ENCODE data around the gene MAG.

Gene MAG

GRCh38 chr19:35330475-35330874, 38.5 kb downstream of the MAG start:
- no peaks in the 10 kb centered on the region for H3K4me1 ChIP-seq (ENCODE audit: control insufficient read depth, insufficient read depth, low read depth, low read length)
- 87% methylated on average over 5 of the region's 7 CpGs for WGBS
- no peak overlapping the region for H2AK5ac ChIP-seq (ENCODE audit: low read length, severe bottlenecking)
- no peaks in the 10 kb centered on the region for H3K79me1 ChIP-seq (replicated peaks; ENCODE audit: low read length, poor library complexity, severe bottlenecking)
- no peak overlapping the region for H3K4me3 ChIP-seq (ENCODE audit: insufficient read depth in 1 of 2, low read depth in 1 of 2, low read length in 2 of 2)
- no peak overlapping the region for H2BK120ac ChIP-seq (ENCODE audit: low read depth, low read length)
- H2BK5ac ChIP-seq (ENCODE audit: low read depth, low read length, poor library complexity, severe bottlenecking) = no peak overlapping the region
- H2BK12ac ChIP-seq (ENCODE audit: low read length in 2 of 2) = no peak overlapping the region
- no peak overlapping the region for H4K91ac ChIP-seq (ENCODE audit: low read length)
- no peak overlapping the region for H4K8ac ChIP-seq (ENCODE audit: low read length)
- H3K18ac ChIP-seq (ENCODE audit: low read depth in 1 of 2, low read length in 2 of 2) = no peak overlapping the region
- H3K27ac ChIP-seq (ENCODE audit: low read length, poor library complexity, severe bottlenecking) = no peak overlapping the region
- no peak overlapping the region for H3K14ac ChIP-seq (ENCODE audit: low read length in 2 of 2)
- H3K4me2 ChIP-seq (ENCODE audit: low read length, poor library complexity, severe bottlenecking) = no peak overlapping the region
- DNase-seq = no peak
- no peak overlapping the region for H3K4ac ChIP-seq (ENCODE audit: low read depth in 1 of 2, low read length in 2 of 2)
- peaks cover 13 to 45% of the 10 kb centered on the region in 2 experiments for H3K27me3 ChIP-seq (ENCODE audit: control insufficient read depth in 1 of 2, insufficient read depth in 1 of 2, low read length in 2 of 2)
- no peak overlapping the region for H3K23ac ChIP-seq (ENCODE audit: low read length in 2 of 2)
- no peaks in the 10 kb centered on the region for H3K9me3 ChIP-seq (ENCODE audit: control insufficient read depth, low read length)
- H3K36me3 ChIP-seq (ENCODE audit: control insufficient read depth in 1 of 2, insufficient read depth in 2 of 2, low read depth in 1 of 2, low read length in 2 of 2) = no peaks in the 10 kb centered on the region
- no peak overlapping the region for H2AFZ ChIP-seq (ENCODE audit: low read depth, low read length)
- H2BK15ac ChIP-seq (ENCODE audit: low read depth, poor library complexity, severe bottlenecking) = no peak overlapping the region
- H3K9ac ChIP-seq (ENCODE audit: low read length) = no peak overlapping the region

DNA sequence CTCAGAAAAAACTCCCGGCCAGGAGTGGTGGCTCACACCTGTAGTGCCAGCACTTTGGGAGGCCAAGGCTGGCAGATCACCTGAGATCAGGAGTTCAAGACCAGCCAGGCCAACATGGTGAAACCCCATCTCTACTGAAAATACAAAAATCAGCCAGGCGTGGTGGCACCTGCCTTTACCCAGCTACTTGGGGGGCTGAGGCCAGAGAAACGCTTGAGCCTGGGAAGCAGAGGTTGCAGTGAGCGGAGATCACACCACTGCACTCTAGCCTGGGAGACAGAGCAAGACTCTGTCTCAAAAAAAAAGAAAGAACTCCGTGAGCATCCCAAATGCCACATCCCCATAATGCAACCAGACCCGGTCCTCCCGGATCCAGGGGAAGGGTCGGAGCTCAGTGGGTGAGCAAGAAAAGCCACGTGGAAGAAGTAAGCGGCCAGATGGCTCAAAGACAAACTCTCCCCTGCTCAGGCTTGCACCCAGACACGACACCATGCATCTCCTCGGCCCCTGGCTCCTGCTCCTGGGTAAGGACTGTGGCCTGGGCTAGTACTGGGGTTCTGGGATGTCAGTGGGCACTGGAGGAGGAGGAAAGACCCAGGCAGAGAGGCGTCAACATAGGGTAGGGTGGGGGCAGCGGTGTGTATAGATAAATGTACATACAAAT, 39.7 kb downstream of the MAG start:
- H2AFZ ChIP-seq (ENCODE audit: low read depth, low read length) = no peak overlapping the region
- H3K4me2 ChIP-seq (ENCODE audit: low read length, poor library complexity, severe bottlenecking) = no peak overlapping the region
- H3K14ac ChIP-seq (ENCODE audit: low read length in 2 of 2) = no peak overlapping the region
- H3K9me3 ChIP-seq (ENCODE audit: control insufficient read depth, low read length) = no peaks in the 10 kb centered on the region
- H2BK120ac ChIP-seq (ENCODE audit: low read depth, low read length) = no peak overlapping the region
- no peak overlapping the region for H3K9ac ChIP-seq (ENCODE audit: low read length)
- no peak overlapping the region for H2BK12ac ChIP-seq (ENCODE audit: low read length in 2 of 2)
- H4K8ac ChIP-seq (ENCODE audit: low read length) = no peak overlapping the region
- no peak overlapping the region for H3K4me3 ChIP-seq (ENCODE audit: insufficient read depth in 1 of 2, low read depth in 1 of 2, low read length in 2 of 2)
- no peak overlapping the region for H3K27ac ChIP-seq (ENCODE audit: low read length, poor library complexity, severe bottlenecking)
- DNase-seq = no peak
- H3K4ac ChIP-seq (ENCODE audit: low read depth in 1 of 2, low read length in 2 of 2) = no peak overlapping the region
- H3K79me1 ChIP-seq (replicated peaks; ENCODE audit: low read length, poor library complexity, severe bottlenecking) = no peaks in the 10 kb centered on the region
- no peaks in the 10 kb centered on the region for H3K36me3 ChIP-seq (ENCODE audit: control insufficient read depth in 1 of 2, insufficient read depth in 2 of 2, low read depth in 1 of 2, low read length in 2 of 2)
- H3K4me1 ChIP-seq (ENCODE audit: control insufficient read depth, insufficient read depth, low read depth, low read length) = no peaks in the 10 kb centered on the region
- no peak overlapping the region for H2BK15ac ChIP-seq (ENCODE audit: low read depth, poor library complexity, severe bottlenecking)
- H3K27me3 ChIP-seq (ENCODE audit: control insufficient read depth in 1 of 2, insufficient read depth in 1 of 2, low read length in 2 of 2) = peaks cover 12 to 45% of the 10 kb centered on the region in 2 experiments
- 71% methylated on average over 11 of the region's 14 CpGs for WGBS
- no peak overlapping the region for H2BK5ac ChIP-seq (ENCODE audit: low read depth, low read length, poor library complexity, severe bottlenecking)
- H3K18ac ChIP-seq (ENCODE audit: low read depth in 1 of 2, low read length in 2 of 2) = no peak overlapping the region
- no peak overlapping the region for H2AK5ac ChIP-seq (ENCODE audit: low read length, severe bottlenecking)
- peak overlapping the region in 1 of 2 experiments; percentile 51 for H3K23ac ChIP-seq (ENCODE audit: low read length in 2 of 2)
- H4K91ac ChIP-seq (ENCODE audit: low read length) = no peak overlapping the region

GRCh38 chr19:35332817-35333216, 40.9 kb downstream of the MAG start:
- Histone ChIP-seq H3K27me3 (ENCODE audit: control insufficient read depth in 1 of 2, insufficient read depth in 1 of 2, low read length in 2 of 2) (peaks cover 8 to 48% of the 10 kb centered on the region in 2 experiments), H3K18ac (ENCODE audit: low read depth in 1 of 2, low read length in 2 of 2) (no peak overlapping the region), H3K9me3 (ENCODE audit: control insufficient read depth, low read length) (no peaks in the 10 kb centered on the region), H2BK120ac (ENCODE audit: low read depth, low read length) (no peak overlapping the region), H3K4ac (ENCODE audit: low read depth in 1 of 2, low read length in 2 of 2) (no peak overlapping the region), H3K4me1 (ENCODE audit: control insufficient read depth, insufficient read depth, low read depth, low read length) (no peaks in the 10 kb centered on the region), H3K9ac (ENCODE audit: low read length) (no peak overlapping the region), H3K4me2 (ENCODE audit: low read length, poor library complexity, severe bottlenecking) (no peak overlapping the region), H2BK15ac (ENCODE audit: low read depth, poor library complexity, severe bottlenecking) (no peak overlapping the region), H3K79me1 (replicated peaks; ENCODE audit: low read length, poor library complexity, severe bottlenecking) (no peaks in the 10 kb centered on the region), H3K27ac (ENCODE audit: low read length, poor library complexity, severe bottlenecking) (no peak overlapping the region), H2AFZ (ENCODE audit: low read depth, low read length) (no peak overlapping the region), H3K14ac (ENCODE audit: low read length in 2 of 2) (no peak overlapping the region), H2AK5ac (ENCODE audit: low read length, severe bottlenecking) (no peak overlapping the region), H3K4me3 (ENCODE audit: insufficient read depth in 1 of 2, low read depth in 1 of 2, low read length in 2 of 2) (no peak overlapping the region), H2BK12ac (ENCODE audit: low read length in 2 of 2) (no peak overlapping the region), H3K36me3 (ENCODE audit: control insufficient read depth in 1 of 2, insufficient read depth in 2 of 2, low read depth in 1 of 2, low read length in 2 of 2) (no peaks in the 10 kb centered on the region), H4K91ac (ENCODE audit: low read length) (no peak overlapping the region), H3K23ac (ENCODE audit: low read length in 2 of 2) (no peak overlapping the region), H4K8ac (ENCODE audit: low read length) (no peak overlapping the region), H2BK5ac (ENCODE audit: low read depth, low read length, poor library complexity, severe bottlenecking) (no peak overlapping the region)
- DNase-seq = no peak
- WGBS = 84% methylated on average over 12 of the region's 12 CpGs

DNA sequence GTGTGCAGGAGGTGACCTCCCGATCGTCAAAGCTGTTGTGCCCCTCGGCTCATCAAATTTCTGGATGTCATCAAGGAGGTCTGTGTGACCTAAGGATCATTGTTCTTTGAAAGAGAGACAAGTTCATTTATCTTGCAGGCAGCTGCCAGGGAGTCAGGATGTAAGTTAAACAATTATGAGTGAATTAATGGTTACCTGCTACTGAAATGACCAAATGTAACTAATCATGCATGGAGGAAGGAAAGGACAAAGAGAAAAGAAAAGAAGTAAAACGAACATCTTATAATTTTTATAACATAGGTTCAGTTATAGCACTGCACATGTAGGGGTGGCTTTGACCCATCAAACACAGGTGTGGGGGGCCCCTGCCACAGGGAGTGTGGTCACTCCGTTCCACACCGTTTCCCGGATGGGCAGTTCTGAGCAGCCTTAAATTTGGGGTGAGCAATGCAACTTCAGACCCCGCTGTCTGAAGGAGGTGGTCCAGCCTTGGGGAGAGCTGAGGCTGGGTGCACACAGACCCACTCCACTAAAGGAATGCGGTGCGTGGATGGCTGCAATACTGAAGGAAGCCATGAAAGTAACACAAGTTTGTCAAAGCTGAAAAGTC, 42.3 kb downstream of the MAG start:
- Histone ChIP-seq H3K4ac (ENCODE audit: low read depth in 1 of 2, low read length in 2 of 2) (no peak overlapping the region), H4K8ac (ENCODE audit: low read length) (no peak overlapping the region), H3K36me3 (ENCODE audit: control insufficient read depth in 1 of 2, insufficient read depth in 2 of 2, low read depth in 1 of 2, low read length in 2 of 2) (no peaks in the 10 kb centered on the region), H2AK5ac (ENCODE audit: low read length, severe bottlenecking) (no peak overlapping the region), H3K18ac (ENCODE audit: low read depth in 1 of 2, low read length in 2 of 2) (no peak overlapping the region), H2BK15ac (ENCODE audit: low read depth, poor library complexity, severe bottlenecking) (no peak overlapping the region), H3K23ac (ENCODE audit: low read length in 2 of 2) (no peak overlapping the region), H2AFZ (ENCODE audit: low read depth, low read length) (no peak overlapping the region), H3K4me3 (ENCODE audit: insufficient read depth in 1 of 2, low read depth in 1 of 2, low read length in 2 of 2) (no peak overlapping the region), H3K9me3 (ENCODE audit: control insufficient read depth, low read length) (no peaks in the 10 kb centered on the region), H3K79me1 (replicated peaks; ENCODE audit: low read length, poor library complexity, severe bottlenecking) (no peaks in the 10 kb centered on the region), H3K27me3 (ENCODE audit: control insufficient read depth in 1 of 2, insufficient read depth in 1 of 2, low read length in 2 of 2) (peaks cover 4 to 45% of the 10 kb centered on the region in 2 experiments), H2BK5ac (ENCODE audit: low read depth, low read length, poor library complexity, severe bottlenecking) (no peak overlapping the region), H3K9ac (ENCODE audit: low read length) (no peak overlapping the region), H3K4me2 (ENCODE audit: low read length, poor library complexity, severe bottlenecking) (no peak overlapping the region), H3K27ac (ENCODE audit: low read length, poor library complexity, severe bottlenecking) (no peak overlapping the region), H2BK120ac (ENCODE audit: low read depth, low read length) (no peak overlapping the region), H3K14ac (ENCODE audit: low read length in 2 of 2) (no peak overlapping the region), H2BK12ac (ENCODE audit: low read length in 2 of 2) (no peak overlapping the region), H3K4me1 (ENCODE audit: control insufficient read depth, insufficient read depth, low read depth, low read length) (no peaks in the 10 kb centered on the region), H4K91ac (ENCODE audit: low read length) (no peak overlapping the region)
- 93% methylated on average over 9 of the region's 10 CpGs for WGBS
- DNase-seq = no peak

All from mesenchymal stem cell (in vitro differentiated cells and primary cell).